NCI-H1694 (cell line): ENCODE data around the gene TUFT1.
A peak's percentile ranks its signal among the peaks of the same experiment; 100 is the strongest.

ENCODE experiments used
- DNase-seq: peaks from one replicate; lab custom pipeline; 2025; lab: John Stamatoyannopoulos, UW

TUFT1 gene

GRCh38 chr1:151539321-151540020 lies 638 bp upstream of the TUFT1 start:
- DNase-seq: peak; percentile 23

DNA sequence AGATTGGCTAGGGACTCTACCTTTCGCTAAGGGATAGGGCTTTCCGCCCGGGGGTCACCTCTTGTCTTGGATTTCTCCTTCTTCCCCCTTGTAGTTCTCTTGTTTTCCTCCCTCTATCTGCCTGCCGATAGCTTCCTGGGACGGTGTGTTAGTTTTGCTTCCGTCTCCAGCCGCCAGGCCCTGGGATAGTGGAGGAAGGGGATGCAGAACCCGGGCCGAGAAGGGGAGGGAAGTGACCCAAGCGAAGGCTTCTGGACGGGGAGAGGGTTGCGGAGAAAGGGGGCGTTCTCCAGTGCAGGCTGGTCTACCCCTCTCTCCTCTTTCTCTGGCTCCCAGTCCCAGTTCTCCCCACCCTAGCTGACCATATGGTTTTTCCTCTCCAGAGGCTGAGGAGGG lies 871 bp downstream of the TUFT1 start:
- DNase-seq: no peak

DNA sequence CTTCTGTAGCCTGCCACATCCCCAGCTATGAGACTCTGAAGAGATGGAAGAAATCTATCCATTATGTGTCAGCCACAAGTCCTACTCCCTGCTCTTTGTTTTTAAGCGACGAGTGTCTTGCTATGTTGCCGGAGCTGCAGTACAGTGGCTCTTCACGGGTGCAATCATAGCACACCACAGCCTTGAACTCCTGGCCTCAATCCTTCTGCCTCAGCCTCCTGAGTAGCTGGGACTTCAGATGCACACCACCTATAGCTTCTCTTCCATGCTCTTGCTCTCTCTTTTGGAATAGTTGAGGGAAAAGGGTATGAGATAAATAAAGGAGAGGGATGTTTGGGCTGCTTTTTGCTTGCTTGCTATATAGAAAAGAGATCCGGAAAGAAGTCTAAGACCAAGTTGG lies 1.6 kb downstream of the TUFT1 start:
- DNase-seq: no peak

DNA sequence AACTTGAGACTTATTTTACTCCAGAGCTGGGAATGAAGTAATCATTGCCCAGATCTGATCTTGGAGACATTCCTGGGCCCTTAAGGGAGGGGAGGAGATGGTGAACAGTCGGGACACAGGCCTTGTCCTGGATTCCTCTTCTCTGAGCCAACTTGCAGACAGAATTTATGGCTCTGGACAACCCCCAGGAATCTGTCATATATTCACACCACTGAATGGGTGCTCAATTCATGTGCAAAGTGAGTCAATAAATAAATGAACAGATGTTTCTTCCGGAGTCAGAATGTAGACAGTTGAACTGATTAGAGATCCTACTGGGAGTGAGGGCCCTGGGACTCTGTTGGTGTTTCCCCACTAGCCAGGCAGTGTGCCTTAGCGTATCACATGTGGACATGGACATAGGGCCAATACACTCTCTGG lies 2.6 kb downstream of the TUFT1 start:
- peak; percentile 91 for DNase-seq

- DNase-seq: no peak
Observed at GRCh38 chr1:151545542-151545941, 5.4 kb downstream of the TUFT1 start.

- no peak for DNase-seq
Observed at GRCh38 chr1:151546011-151546925, 6.2 kb downstream of the TUFT1 start.

DNA sequence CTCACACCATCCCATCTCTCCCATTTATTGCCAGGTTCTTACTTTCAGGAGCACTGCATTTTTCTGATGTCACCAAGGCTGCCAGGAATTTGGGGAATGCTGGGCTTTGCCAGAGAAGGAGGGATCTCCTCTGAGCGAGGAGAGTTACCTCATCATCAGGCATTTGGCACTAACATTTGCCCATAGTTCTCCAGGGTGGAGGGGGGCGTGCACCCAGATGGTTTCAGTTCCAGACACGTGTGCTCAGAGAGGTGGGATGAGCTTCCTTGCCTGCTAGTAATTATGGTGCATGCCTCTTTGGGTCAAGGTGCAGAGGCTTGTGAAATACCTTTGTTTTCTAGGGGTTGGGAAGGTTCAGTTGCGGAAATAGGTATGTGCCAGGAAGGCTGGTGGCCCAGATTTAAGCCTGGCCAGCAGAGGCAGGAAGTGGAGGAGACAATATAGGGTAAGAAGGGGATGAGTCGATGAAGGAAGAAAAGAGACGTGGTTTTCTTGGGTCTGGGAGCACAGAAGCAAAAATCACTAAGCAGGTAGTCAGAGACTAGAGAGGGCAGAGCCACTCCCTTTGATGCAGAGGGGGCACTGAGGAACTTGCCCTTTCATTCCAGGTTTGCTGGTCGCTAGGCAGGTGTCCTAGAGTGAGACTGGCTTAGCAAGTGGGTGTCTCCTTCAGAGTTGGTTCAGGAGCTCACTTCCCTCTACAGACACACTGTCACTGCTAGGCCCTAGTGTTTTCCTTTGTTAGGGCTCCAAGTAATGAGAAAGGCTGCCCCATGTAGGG lies 7.2 kb downstream of the TUFT1 start:
- DNase-seq: peak; percentile 7

GRCh38 chr1:151547900-151548230 lies 7.8 kb downstream of the TUFT1 start:
- no peak for DNase-seq

- no peak for DNase-seq
Observed at GRCh38 chr1:151549199-151549598, 9.1 kb downstream of the TUFT1 start.

- no peak for DNase-seq
Observed at GRCh38 chr1:151553659-151554058, 13.6 kb downstream of the TUFT1 start.

- DNase-seq: no peak
Observed at GRCh38 chr1:151556052-151556451, 15.9 kb downstream of the TUFT1 start.

GRCh38 chr1:151562661-151563060 lies 22.6 kb downstream of the TUFT1 start:
- no peak for DNase-seq

- no peak for DNase-seq
Observed at GRCh38 chr1:151563376-151563775, 23.3 kb downstream of the TUFT1 start.

GRCh38 chr1:151565502-151566189 lies 25.5 kb downstream of the TUFT1 start:
- no peak for DNase-seq

- DNase-seq: no peak
Observed at GRCh38 chr1:151568626-151569088, 28.5 kb downstream of the TUFT1 start.

DNA sequence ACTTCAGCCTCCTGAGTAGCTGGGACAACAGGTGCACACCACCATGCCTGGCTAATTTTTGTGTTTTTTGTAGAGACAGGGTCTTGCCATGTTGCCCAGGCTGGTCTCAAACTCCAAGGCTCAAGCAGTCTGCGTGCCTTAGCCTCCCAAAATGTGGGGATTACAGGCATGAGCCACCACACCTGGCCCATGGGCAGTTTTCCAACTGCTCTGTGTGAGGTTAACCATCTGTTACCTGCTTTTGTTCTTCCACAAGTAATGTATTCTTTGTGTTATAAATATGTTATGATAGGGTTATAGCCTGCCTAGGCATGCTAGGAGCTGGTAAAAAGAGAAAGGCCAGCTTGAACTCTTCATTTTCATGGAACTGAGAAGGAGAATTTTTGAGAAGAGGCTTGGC lies 30.7 kb downstream of the TUFT1 start:
- peak; percentile 7 for DNase-seq

DNA sequence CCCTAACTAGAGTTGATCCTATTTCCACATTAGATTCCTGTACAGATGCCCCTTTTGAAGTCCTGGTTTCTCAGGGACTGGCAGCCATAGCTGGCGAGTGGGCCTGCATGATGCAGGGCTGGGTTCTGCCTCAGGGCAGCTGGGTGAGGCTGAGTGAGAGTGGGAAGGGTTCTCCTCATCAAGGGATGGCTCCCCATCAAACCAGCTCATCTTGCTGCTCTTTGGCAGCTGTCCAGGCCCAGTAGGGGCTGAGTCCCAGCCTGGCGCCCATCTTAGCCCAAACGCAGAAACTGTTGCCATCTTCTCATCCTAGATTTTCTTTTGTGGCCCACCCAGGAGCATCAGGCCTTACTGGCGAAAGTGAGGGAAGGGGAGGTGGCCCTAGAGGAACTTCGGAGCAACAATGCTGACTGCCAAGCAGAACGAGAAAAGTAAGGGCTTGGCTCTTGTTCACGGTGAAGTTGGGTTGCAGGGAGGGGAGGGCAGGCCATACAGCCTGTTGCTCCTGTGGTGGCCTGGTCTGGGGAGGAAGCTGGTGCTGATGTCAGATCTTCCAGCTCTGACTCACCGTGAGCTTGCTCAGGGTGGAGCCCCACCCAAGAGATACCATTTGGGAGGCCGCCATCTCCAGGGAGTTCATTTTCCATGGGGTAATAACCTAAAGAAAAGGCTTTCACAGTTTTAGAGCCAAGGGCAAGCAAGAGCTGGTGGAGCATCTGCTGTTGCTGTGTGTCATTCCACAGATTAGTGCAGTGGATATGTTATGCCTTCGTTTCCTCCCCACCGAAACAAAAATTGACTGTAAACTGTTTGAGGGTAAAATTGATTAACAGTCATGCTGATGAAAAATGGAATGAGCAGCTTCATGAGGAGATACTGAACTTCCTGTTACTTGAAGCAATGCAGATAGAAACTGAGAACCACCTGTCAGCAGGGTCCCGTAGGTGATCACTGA lies 34.7 kb downstream of the TUFT1 start:
- no peak for DNase-seq

DNA sequence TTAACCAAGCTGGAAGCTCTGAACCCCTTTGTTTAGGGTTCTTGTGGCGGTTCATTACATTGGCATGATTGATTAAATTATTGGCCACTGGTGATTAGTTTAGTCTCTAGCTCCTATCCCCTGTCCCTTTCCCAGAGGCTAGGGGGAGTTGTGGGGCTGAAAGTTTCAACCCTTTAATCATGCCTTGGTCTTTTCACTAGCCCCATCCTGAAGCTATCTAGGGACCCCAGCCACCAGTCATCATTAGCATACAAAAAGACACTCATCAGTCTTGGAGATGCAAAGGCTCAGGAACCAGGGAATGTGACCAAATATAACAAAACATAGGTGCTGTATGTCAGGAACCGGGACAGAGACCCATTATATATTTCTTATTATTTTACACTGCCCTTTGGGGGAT lies 37.1 kb downstream of the TUFT1 start:
- DNase-seq: no peak

GRCh38 chr1:151578941-151579340 lies 38.8 kb downstream of the TUFT1 start:
- DNase-seq: no peak

GRCh38 chr1:151579436-151580225 lies 39.5 kb downstream of the TUFT1 start:
- DNase-seq: no peak
